SHP77 (cell line): ENCODE data around the gene STAC2.
"Not testable (repeated sequence)": the region's sequence is repeated elsewhere in the genome, so short reads cannot be mapped to it uniquely, and the experiment has no call there.

ENCODE experiments used
- DNase-seq, 2 experiments: peaks; one replicate each; lab custom pipeline; 2025; lab: John Stamatoyannopoulos, UW

STAC2 gene, protein sequence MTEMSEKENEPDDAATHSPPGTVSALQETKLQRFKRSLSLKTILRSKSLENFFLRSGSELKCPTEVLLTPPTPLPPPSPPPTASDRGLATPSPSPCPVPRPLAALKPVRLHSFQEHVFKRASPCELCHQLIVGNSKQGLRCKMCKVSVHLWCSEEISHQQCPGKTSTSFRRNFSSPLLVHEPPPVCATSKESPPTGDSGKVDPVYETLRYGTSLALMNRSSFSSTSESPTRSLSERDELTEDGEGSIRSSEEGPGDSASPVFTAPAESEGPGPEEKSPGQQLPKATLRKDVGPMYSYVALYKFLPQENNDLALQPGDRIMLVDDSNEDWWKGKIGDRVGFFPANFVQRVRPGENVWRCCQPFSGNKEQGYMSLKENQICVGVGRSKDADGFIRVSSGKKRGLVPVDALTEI

DNA sequence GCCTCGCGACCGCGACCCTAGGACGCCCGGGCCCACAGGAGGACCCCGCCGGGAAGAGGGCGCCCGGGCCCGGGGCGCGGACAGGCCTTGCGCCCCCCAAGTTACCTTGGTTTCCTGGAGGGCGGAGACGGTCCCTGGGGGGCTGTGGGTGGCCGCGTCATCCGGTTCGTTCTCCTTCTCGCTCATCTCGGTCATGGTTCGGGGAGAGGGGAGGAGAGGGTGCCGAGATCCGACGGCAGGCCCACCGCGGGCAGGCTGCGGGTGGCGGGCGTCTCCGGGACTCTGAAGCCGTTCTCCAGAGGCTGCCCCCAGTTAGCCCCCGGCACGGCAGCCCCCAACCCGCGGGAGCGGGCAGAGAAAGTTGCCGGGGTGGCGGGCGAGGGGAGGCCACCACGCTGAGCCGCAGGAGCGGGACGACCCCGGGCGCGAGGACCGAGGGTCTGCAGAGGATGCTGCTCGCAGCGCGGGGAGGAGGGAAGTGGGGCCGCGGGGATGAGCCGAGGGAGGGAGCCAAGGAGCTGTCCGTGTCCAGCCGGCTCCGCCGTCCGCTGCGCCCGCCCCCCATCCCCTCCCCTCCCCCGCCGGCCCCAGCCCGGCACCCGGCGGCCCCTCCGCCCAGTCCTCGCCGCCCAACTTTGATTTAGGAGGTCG, at the start of gene STAC2:
TSS of gene STAC2 (minus strand) at position 638 of the 651 bp plus-strand sequence. CDS start at position 195, 443 bp downstream.
- DNase-seq = no peak

DNA sequence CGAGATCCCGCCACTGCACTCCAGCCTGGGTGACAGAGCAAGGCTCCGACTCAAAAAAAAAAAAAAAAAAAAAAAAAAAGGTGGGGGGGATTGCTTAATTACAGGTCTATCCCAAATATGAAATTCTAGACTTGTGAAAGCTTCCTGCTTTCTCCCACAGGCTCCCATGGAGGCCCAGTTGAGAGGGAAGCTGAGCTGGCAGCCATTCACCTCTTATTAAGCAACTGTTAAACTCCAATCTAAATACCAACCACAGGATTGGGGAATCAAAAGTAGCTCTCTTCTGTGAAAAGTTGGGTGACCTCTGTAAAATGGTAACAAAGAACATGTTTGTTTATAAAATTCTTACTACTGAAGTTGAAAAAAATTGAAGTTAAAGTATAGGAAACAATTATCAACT, 45.8 kb upstream of the STAC2 start:
- no peak for DNase-seq

- DNase-seq = no peak
Observed at GRCh38 chr17:39270923-39271322, 45.2 kb upstream of the STAC2 start.

DNA sequence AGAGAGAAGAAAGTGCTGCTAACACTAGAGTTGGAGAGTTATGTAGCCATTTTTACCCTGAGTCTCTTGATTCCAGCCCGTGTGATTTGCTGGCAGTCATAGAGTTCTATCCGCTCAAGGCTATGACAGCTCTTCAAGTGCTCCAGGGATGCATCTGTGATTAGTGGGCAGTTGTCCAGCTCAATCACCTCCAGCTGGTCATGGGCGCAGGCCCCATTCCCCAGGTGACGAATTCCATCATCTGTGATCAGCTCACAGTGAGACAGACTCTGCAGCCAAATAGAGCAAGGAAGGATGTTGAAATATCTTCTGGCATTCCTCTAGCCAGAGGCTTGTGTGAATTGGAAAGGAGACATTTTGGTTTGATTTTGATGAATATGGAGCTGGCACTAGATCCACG, 38.4 kb upstream of the STAC2 start:
- DNase-seq = no peak

DNA sequence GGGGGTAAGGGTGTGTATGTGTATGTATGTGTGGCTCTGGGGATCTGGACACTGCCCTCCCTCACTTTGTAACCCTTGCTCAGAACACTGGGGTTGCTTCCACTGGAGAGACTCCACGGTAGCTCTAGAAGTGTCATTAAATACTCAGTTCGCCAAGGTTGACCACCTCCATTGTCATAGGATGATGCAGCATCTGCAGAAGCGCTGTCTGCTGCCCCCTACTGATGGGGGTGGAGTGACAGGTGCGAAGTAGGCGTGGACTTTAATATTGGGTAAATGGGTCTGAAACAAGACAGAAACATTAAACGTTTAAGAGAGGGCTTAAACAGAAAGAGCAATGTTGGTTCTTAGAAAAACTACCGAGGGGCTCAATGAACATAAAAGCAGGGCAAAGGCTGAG, 35.5 kb upstream of the STAC2 start:
- DNase-seq = peak in 1 of 2 experiments; percentile 13

- DNase-seq = no peak
Observed at GRCh38 chr17:39252788-39253460, 27.2 kb upstream of the STAC2 start.

DNA sequence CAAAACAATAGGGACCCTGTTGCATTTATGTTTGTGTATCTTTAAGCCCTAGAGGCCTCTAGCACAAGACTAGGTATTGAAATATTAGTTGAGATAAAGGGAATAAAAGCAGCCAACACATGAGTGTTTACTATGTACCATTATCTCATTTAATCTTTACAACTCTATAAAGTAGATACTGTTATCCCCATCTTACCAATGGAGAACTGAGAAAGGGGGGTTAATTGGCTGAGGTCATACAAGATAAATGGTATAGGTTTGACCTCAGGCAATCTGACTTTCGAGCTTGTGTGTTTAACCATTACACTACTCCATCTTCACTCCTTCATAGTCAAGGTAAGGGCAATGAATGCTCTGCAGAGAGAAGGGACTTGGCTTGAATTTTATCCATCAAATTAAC, 26.3 kb upstream of the STAC2 start:
- DNase-seq = no peak

GRCh38 chr17:39250076-39250475, 24.3 kb upstream of the STAC2 start:
- not testable (repeated sequence) for DNase-seq

DNA sequence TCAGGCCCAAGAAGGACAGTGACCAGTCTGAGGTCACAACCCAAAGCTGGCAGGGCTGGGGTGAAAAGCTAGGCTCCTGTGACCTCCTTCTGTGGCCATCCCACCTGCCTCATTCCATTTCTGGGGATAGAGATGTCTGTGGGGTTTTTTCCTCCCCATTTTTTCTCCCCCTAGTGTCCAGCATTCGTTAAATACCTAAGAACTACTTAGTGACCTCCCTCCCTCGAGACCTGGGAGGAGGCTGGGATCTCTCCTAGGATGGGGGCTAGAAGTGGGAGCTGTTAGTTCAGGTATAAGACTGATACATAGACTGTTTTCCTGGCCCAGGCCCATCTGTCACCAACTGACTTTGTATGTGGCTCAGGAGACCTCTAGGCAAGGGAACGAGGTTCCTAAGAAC, 20.5 kb upstream of the STAC2 start:
- no peak for DNase-seq

- peak; percentile 69 to 72 for DNase-seq
Observed at GRCh38 chr17:39244600-39245570, 19.1 kb upstream of the STAC2 start.

- no peak for DNase-seq
Observed at GRCh38 chr17:39244016-39244599, 18.4 kb upstream of the STAC2 start.

DNA sequence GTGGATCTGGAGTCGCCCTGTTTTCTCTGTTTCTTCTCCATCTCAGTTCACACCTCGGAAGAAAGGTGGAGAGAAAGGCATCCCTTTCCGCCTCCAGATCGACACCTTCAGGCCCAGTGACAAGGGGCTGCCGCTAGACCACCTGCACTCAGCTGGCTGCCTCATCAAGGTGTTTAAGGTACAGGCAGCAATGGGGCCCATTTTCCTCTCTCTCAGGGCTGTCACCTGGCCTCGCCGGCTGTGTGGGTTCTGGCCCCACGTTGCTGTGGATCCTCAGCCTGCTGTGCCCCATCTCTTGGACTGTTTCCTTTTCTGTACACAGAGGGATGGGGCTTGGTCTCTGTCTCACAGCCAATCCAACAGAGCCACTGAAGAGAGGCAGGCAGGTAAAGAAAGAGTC, 17.4 kb upstream of the STAC2 start:
- DNase-seq = no peak

DNA sequence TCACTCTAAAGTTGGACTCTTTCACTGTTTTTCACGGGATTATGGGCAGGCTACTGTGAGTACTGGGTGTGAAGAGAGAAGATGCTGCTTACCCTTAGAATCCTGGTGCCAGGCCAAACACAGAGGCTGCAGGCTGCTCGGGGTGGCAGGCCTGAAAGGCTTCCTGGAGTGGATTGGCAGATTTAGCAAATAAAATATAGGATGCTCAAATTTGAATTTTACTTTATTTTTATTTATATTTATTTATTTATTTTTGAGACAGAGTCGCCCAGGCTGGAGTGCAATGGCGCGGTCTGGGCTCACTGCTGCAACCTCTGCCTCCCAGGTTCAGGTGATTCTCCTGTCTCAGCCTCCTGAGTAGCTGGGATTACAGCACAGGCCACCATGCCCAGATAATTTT, 14.9 kb upstream of the STAC2 start:
- no peak for DNase-seq

DNA sequence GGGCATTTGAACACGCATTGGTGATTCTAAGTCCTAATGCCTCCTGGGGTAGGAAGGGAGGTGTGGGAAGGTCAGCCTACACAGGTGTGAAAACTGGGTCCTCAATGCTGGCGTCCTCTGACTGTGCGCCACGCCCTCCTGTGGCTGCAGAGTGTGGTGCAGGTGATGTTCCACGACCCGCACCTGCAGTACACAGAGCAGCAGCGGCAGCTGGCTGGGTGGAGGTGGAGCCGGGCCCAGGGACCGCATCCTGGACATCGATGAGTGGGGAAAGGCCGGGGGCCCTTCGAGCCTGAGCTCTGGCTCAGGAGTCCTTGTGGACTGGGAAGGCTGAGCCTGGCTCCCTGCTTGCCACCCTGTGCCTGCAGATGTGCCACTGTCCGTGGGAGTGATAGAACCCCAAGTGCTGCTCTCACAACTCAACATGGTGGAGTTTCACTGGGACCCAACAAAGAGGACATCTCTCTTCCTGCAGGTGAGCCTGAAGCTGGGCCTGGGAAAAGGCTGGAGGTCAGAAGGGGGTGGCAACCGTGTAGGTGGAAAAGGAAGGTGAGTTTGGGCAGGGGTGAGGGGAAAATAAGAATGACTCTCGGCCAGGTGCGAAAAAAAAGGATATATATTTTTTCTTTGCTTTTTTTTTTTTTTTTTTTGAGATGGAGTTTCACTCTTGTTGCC, 14.0 kb upstream of the STAC2 start:
- DNase-seq = peak; percentile 61 to 80

DNA sequence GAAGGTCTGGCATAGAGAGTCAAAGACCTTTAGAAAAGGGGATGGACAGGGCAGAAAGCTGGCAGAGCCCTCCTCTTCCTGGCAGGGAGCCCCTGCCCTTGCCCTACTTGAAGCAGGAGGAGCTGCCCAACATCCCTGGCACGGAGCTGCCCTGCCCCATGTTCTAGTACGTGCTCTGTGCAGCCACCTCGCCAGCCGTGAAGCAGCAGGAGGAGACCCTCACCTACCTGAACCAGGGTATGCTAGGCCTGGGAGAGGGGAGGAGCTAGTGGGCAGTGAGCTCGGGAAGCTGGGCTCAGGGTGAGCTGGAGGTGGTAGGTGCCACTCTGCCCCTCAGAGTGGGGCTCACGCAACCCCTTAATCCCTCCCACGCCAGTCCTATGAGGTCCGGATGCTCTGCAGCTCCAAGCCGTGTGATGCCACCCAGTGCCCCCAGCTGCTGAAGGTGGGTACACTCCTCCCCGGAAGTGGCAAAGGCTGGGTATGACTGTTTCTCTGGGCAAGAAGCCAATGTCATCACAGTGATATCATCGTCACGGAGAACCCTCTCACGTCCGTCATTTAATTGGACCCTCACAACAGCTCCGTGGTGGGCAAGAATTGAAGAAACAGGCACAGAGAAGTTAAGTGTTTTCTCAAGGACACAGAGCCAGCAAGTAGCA, 12.7 kb upstream of the STAC2 start:
- peak; percentile 70 to 85 for DNase-seq

GRCh38 chr17:39237586-39237985, 11.8 kb upstream of the STAC2 start:
- no peak for DNase-seq

GRCh38 chr17:39236981-39237441, 11.3 kb upstream of the STAC2 start:
- peak; percentile 8 to 50 for DNase-seq

- DNase-seq = no peak
Observed at GRCh38 chr17:39236450-39236927, 10.7 kb upstream of the STAC2 start.

- peak; percentile 76 for DNase-seq
Observed at GRCh38 chr17:39235555-39236449, 10.1 kb upstream of the STAC2 start.
